ENCODE data around the gene ZFR2. TPM values are rescaled to one million over a fixed set of nuclear protein-coding genes. Genes with fewer than 3 reads are reported as not detected.
"Not testable (repeated sequence)": the region's sequence is repeated elsewhere in the genome, so short reads cannot be mapped to it uniquely, and the experiment has no call there.

The ZFR2 gene
- total RNA-seq, 1 donor from 2014 or later: not detected

DNA sequence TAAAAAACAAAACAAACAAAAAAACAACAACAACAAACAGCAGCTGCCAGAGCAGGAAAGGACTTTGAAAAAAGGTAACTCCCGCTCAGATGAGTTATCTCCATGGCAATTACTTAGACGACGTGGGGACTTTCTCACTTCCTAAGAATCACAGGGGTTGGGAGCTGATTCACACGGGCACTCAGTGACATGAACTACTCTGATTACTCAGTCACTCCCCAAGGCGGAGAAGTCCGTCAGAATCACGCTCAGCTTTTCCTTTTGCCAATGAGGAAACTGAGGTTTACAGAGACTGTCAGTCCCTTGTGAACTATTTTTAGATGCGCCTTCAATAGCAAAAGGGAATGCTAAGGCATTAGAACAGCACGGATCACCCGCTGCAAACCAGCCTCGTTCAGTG, 50.4 kb downstream of the ZFR2 start:
- H3K36me3 ChIP-seq: no peaks in the 10 kb centered on the region
- TF ChIP-seq, protein P1, sequence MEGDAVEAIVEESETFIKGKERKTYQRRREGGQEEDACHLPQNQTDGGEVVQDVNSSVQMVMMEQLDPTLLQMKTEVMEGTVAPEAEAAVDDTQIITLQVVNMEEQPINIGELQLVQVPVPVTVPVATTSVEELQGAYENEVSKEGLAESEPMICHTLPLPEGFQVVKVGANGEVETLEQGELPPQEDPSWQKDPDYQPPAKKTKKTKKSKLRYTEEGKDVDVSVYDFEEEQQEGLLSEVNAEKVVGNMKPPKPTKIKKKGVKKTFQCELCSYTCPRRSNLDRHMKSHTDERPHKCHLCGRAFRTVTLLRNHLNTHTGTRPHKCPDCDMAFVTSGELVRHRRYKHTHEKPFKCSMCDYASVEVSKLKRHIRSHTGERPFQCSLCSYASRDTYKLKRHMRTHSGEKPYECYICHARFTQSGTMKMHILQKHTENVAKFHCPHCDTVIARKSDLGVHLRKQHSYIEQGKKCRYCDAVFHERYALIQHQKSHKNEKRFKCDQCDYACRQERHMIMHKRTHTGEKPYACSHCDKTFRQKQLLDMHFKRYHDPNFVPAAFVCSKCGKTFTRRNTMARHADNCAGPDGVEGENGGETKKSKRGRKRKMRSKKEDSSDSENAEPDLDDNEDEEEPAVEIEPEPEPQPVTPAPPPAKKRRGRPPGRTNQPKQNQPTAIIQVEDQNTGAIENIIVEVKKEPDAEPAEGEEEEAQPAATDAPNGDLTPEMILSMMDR (IDR thresholded peaks at IDR 0.05; ENCODE audit: borderline replicate concordance): no peak
- DNase-seq: no peak
- no peak overlapping the region for H3K27ac ChIP-seq (replicated peaks)
- no peak overlapping the region for H3K4me3 ChIP-seq
- peaks cover 14% of the 10 kb centered on the region for H3K27me3 ChIP-seq (ENCODE audit: low read depth)
- intact Hi-C loops (cut with micrococcal nuclease): no loop called here
- H3K4me1 ChIP-seq: peaks cover 13% of the 10 kb centered on the region
- H3K9me3 ChIP-seq (replicated peaks): no peaks in the 10 kb centered on the region

DNA sequence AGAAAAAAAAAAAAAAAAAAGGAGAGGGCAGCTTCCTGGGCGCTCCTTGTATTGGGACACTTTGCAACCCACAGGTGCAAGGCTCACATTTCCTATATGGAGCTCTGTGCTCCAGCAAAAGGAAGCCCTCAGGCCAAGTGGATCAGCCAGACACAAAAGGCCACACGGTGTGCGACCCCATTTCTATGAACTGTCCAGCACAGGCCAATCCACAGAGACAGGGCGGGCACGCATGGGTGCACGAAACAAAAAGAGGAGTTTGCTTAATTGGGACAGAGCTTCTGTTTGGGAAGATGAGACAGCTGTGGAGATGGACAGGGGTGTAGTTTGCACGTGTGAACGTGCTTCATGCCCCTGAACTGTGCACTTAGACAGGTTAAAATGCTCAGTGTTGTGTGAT, 51.1 kb downstream of the ZFR2 start:
- TF ChIP-seq, protein P1 (IDR thresholded peaks at IDR 0.05; ENCODE audit: borderline replicate concordance): no peak

DNA sequence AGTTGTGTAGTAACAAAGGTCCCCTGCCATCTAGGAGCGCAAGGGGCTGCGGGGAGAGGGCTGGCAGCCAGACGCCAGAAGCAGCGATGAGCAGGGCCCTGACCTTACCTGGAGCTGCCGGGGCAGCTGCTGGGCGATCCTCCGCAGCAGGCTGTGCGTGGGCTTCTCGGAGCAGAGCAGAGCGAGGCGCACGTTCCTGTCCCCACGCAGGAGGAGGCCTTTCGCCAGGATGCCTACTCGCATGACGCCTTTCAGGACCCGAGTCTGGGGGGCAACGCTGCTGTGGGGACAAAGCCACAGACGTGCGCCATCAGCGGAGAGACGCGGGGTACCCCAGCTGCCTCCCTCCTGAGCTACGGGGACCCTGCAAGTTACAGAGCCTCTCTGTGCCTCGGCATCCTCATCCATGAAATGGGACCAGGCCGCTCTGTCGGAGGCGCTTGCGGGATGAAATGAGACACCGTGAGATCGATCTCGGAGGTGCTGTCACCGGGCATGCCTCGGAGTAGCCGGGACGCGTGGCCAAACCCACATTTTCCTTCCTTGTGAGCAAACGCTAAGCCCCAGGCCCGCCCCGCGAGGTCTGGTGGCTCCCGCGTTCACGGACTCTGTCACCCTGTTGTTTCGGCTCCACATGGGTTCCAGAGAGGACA, 52.1 kb downstream of the ZFR2 start:
- Histone ChIP-seq H3K36me3 (no peaks in the 10 kb centered on the region), H3K27me3 (ENCODE audit: low read depth) (peaks cover 1% of the 10 kb centered on the region), H3K4me3 (no peak overlapping the region), H3K9me3 (replicated peaks) (no peaks in the 10 kb centered on the region), H3K27ac (replicated peaks) (no peak overlapping the region), H3K4me1 (peaks cover 25% of the 10 kb centered on the region)
- TF ChIP-seq, protein P1 (IDR thresholded peaks at IDR 0.05; ENCODE audit: borderline replicate concordance): no peak
- DNase-seq: no peak
- intact Hi-C loops (cut with micrococcal nuclease): no loop called here

More for the DNA sequence above, 51.1 kb downstream of the ZFR2 start:
- intact Hi-C loops (cut with micrococcal nuclease): no loop called here
- Histone ChIP-seq H3K4me3 (no peak overlapping the region), H3K9me3 (replicated peaks) (no peaks in the 10 kb centered on the region), H3K27me3 (ENCODE audit: low read depth) (peaks cover 7% of the 10 kb centered on the region), H3K36me3 (no peaks in the 10 kb centered on the region), H3K27ac (replicated peaks) (no peak overlapping the region), H3K4me1 (peaks cover 20% of the 10 kb centered on the region)
- no peak for DNase-seq

DNA sequence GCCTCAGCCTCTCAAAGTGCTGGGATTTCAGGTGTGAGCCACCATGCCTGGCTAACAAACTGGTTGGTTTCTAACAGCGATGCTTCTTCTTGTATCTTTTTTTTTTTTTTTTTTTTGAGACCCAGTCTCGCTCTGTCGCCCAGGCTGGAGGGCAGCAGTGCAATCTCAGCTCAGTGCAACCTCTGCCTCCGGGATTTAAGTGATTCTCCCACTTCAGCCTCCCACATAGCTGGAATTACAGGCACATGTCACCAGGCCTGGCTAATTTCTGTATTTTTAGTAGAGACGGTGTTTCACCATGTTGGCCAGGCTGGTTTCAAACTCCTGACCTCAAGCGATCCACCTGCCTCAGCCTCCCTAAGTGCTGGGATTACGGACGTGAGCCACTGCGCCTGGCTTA, 52.7 kb downstream of the ZFR2 start:
- intact Hi-C loops (cut with micrococcal nuclease): not testable (repeated sequence)

DNA sequence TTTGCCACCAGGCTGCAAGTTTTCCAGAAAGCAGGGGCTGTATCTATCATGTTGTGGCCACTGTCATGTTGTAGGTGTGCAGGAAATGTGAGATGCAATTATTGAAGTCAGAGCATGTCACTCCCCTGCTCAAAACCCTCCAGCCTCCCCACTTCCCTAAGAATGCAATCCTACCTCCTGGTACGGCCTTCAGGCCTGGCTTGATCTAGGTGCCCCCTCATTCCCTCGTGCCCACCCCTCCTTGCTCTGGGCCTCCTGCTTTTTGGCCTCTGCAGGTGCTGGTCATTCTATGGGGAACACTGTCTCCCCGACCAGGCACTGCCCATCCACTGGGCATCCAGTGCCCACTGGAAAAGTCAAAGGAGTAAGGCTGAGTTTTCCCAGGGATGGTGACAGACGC, 54.2 kb downstream of the ZFR2 start:
- Histone ChIP-seq H3K36me3 (no peaks in the 10 kb centered on the region), H3K9me3 (replicated peaks) (no peaks in the 10 kb centered on the region), H3K27me3 (ENCODE audit: low read depth) (peaks cover 16% of the 10 kb centered on the region), H3K27ac (replicated peaks) (no peak overlapping the region), H3K4me1 (peaks cover 31% of the 10 kb centered on the region), H3K4me3 (no peak overlapping the region)
- no peak for DNase-seq
- intact Hi-C loops (cut with micrococcal nuclease): no loop called here
- TF ChIP-seq, protein P1 (IDR thresholded peaks at IDR 0.05; ENCODE audit: borderline replicate concordance): no peak

More for the DNA sequence above, 52.7 kb downstream of the ZFR2 start:
- not testable (repeated sequence) for H3K36me3 ChIP-seq; H3K27me3 ChIP-seq (ENCODE audit: low read depth); DNase-seq; H3K9me3 ChIP-seq (replicated peaks); H3K27ac ChIP-seq (replicated peaks); H3K4me3 ChIP-seq
- H3K4me1 ChIP-seq: peaks cover 30% of the 10 kb centered on the region
